SK-N-SH (cell line): ENCODE results near the gene FOSB. TPM values are rescaled to one million over a fixed set of nuclear protein-coding genes. Genes with fewer than 3 reads are reported as not detected.

ENCODE experiments used
- CTCF ChIA-PET: fragments of 300-600, 350-600 bp; formaldehyde crosslinking; extraction: SDS; loops from one replicate; lab custom pipeline; 2021; lab: Yijun Ruan, JAX
- POLR2A ChIA-PET: fragments of 350-600 bp; sonication (Branson Sonifier 250); formaldehyde crosslinking; extraction: SDS; loops from one replicate; lab custom pipeline; 2020; ENCODE audit warnings: antibody characterized with exemption, inconsistent platforms; lab: Yijun Ruan, JAX
- DNase-seq: peaks from one replicate; pipeline ENCODE4 v3.0.0; 2012
- H2AFZ ChIP-seq: fragments of 200-600 bp; sonication (generic); 2 replicates; pipeline ENCODE4 v1.8.1; 2016; ENCODE audit warnings: antibody characterized with exemption, mild to moderate bottlenecking, low read depth
- H3F3A ChIP-seq: fragments of 200-600 bp; sonication (generic); replicated peaks from 2 replicates; pipeline ENCODE3; 2016; ENCODE audit warnings: antibody characterized with exemption, mild to moderate bottlenecking; ENCODE audit not compliant: insufficient read depth
- H3K27ac ChIP-seq, 2 experiments: fragments of 200-500 bp in 1 of 2; fragments of 200-600 bp in 1 of 2; sonication (Bioruptor generic) in 1 of 2; sonication (generic), shearing (Covaris generic) in 1 of 2; 2 replicates each; pipeline versions ENCODE4 v1.5.1 to v1.6.1; 2014 to 2016; ENCODE audit warnings: low read depth in 2 of 2, inconsistent platforms in 1 of 2, low read length in 1 of 2, mild to moderate bottlenecking in 1 of 2, mixed read lengths in 1 of 2
- H3K27me3 ChIP-seq: fragments of 200-600 bp; sonication (generic), shearing (Covaris generic); 2 replicates; pipeline ENCODE4 v1.6.1; 2016; ENCODE audit warnings: mixed run types; ENCODE audit not compliant: insufficient read depth
- H3K36me3 ChIP-seq, 2 experiments: fragments of 200-500 bp in 1 of 2; fragments of 200-600 bp in 1 of 2; sonication (Bioruptor generic) in 1 of 2; sonication (generic) in 1 of 2; replicated peaks in 1 of 2; 2 replicates each; pipeline versions ENCODE3 to v1.5.1; 2014 to 2016; ENCODE audit warnings: low read length in 1 of 2, mild to moderate bottlenecking in 1 of 2; ENCODE audit not compliant: insufficient read depth in 2 of 2, control insufficient read depth in 1 of 2
- H3K4me1 ChIP-seq, 2 experiments: fragments of 200-500 bp in 1 of 2; fragments of 200-600 bp in 1 of 2; sonication (Bioruptor generic) in 1 of 2; sonication (generic), shearing (Covaris generic) in 1 of 2; 2 replicates each; pipeline versions ENCODE4 v1.5.1 to v1.6.1; 2014 to 2016; ENCODE audit warnings: low read depth in 1 of 2, low read length in 1 of 2, mixed run types in 1 of 2; ENCODE audit not compliant: insufficient read depth in 2 of 2, control insufficient read depth in 1 of 2
- H3K4me2 ChIP-seq: fragments of 200-600 bp; sonication (generic), shearing (Covaris generic); 2 replicates; pipeline ENCODE4 v1.6.1; 2017; ENCODE audit warnings: mixed run types
- H3K4me3 ChIP-seq, 2 experiments: fragments of 200-500 bp in 1 of 2; fragments of 200-600 bp in 1 of 2; sonication (Bioruptor generic) in 1 of 2; sonication (generic), shearing (Covaris generic) in 1 of 2; 2 replicates each; pipeline versions ENCODE4 v1.5.1 to v1.8.1; 2014 to 2016; ENCODE audit warnings: low read depth in 2 of 2, inconsistent platforms in 1 of 2, low read length in 1 of 2, mild to moderate bottlenecking in 1 of 2, mixed read lengths in 1 of 2, moderate library complexity in 1 of 2
- H3K79me2 ChIP-seq: fragments of 200-600 bp; sonication (generic); 2 replicates; pipeline ENCODE4 v1.8.1; 2017; ENCODE audit warnings: mild to moderate bottlenecking; ENCODE audit not compliant: insufficient read depth
- H3K9ac ChIP-seq: fragments of 200-600 bp; sonication (generic); 2 replicates; pipeline ENCODE4 v1.6.1; 2017; ENCODE audit warnings: mixed run types
- H3K9me2 ChIP-seq: fragments of 200-600 bp; sonication (generic); 2 replicates; pipeline ENCODE4 v1.6.1; 2017; ENCODE audit warnings: mixed run types
- H3K9me3 ChIP-seq: fragments of 200-600 bp; sonication (generic); 2 replicates; pipeline ENCODE4 v1.6.1; 2017; ENCODE audit warnings: mixed run types, mild to moderate bottlenecking, moderate library complexity
- H4K20me1 ChIP-seq: fragments of 200-600 bp; sonication (generic); 2 replicates; pipeline ENCODE4 v1.6.1; 2017; ENCODE audit warnings: mild to moderate bottlenecking, mixed run types; ENCODE audit not compliant: insufficient read depth
- FOXM1 ChIP-seq: IDR thresholded peaks from 2 replicates; pipeline ENCODE4 v1.4.0; 2012; ENCODE audit warnings: low read depth, mild to moderate bottlenecking
- MEF2A ChIP-seq: IDR thresholded peaks from 2 replicates; pipeline ENCODE4 v1.4.0; 2012; ENCODE audit warnings: low read depth, borderline replicate concordance
- NRF1 ChIP-seq: IDR thresholded peaks from 2 replicates; pipeline ENCODE4 v1.6.1; 2012; ENCODE audit warnings: low read depth, mild to moderate bottlenecking, low read length
- POLR2AphosphoS5 ChIP-seq: IDR thresholded peaks from 2 replicates; pipeline ENCODE4 v1.6.1; 2012; ENCODE audit warnings: low read depth, low read length
- RAD21 ChIP-seq: IDR thresholded peaks from 2 replicates; pipeline ENCODE4 v1.6.1; 2012; ENCODE audit warnings: mild to moderate bottlenecking, low read length
- REST ChIP-seq: IDR thresholded peaks from 2 replicates; pipeline ENCODE4 v1.6.1; 2012; ENCODE audit warnings: mild to moderate bottlenecking, low read depth, low read length, moderate library complexity
- RFX5 ChIP-seq: IDR thresholded peaks from 2 replicates; pipeline ENCODE4 v1.6.1; 2012; ENCODE audit warnings: mild to moderate bottlenecking, improper control_type of control experiment, low read length
- RXRA ChIP-seq: IDR thresholded peaks from 2 replicates; pipeline ENCODE4 v1.4.0; 2012; ENCODE audit warnings: low read depth, mild to moderate bottlenecking, borderline replicate concordance
- SIN3A ChIP-seq: IDR thresholded peaks from 2 replicates; pipeline ENCODE4 v1.6.1; 2012; ENCODE audit warnings: low read depth, mild to moderate bottlenecking, low read length, moderate library complexity, borderline replicate concordance
- TCF12 ChIP-seq: IDR thresholded peaks from 2 replicates; pipeline ENCODE4 v1.4.0; 2012
- YY1 ChIP-seq: IDR thresholded peaks from 2 replicates; pipeline ENCODE4 v1.4.0; 2012; ENCODE audit warnings: low read depth, mild to moderate bottlenecking
- ZBTB33 ChIP-seq: IDR thresholded peaks from 2 replicates; pipeline ENCODE4 v1.4.0; 2012; ENCODE audit warnings: low read depth, borderline replicate concordance
- WGBS: methylation state at CpG from one replicate; pipeline ENCODE4 v1.1.6; 2017; ENCODE audit warnings: low lambda C conversion rate; 5-methylcytosine and 5-hydroxymethylcytosine counted together
- polyA plus RNA-seq, 3 experiments: library from polyadenylated mRNA; depleted of rRNA; stranded (reverse); fragments of >200 nt; gene quantifications; 2 replicates each; pipeline ENCODE4 v1.2.3, GENCODE V29; 2012

FOSB gene
- polyA plus RNA-seq, 1 of the 3 experiments (the other 2 are of a cell fraction), result 78.2 TPM

DNA sequence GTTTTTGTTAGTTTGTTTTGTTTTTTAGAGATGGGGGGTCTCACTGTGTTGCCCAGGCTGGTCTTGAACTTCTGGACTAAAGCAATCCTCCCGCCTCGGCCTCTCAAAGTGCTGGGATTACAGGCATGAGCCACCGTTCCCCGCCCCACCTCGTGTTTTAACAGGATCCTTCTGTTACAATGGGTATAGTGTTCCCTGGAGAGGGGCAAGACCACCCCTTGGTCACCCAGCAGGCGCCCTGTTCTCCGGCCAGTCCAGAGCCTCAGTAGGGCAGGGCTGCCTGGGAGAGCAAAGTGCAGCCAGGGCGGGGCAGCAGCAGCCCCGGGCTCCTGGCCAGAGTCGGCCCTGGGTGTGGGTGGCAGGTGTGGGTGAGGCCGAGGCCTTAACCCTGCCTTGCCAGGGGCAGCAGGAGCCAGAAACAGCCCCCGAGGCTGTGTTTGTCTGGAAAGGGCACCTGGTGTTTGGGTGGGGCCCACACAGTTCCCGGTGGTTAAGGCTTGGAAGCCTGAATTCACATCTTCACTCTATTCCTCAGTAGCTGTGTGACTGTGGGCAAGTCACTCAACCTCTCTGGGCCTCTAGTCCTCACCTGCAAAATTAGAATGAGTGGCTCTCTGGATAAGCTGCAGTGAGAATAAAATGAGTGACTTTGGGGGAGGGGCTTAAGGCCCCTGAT, 46.7 kb downstream of the FOSB start:
- Histone ChIP-seq H4K20me1 (peaks cover 72% of the 10 kb centered on the region), H3F3A (peaks cover 3% of the 10 kb centered on the region), H3K9ac (no peak overlapping the region), H3K27me3 (no peaks in the 10 kb centered on the region), H3K36me3 (peaks cover 4 to 5% of the 10 kb centered on the region in 2 experiments), H3K9me3 (no peaks in the 10 kb centered on the region), H3K9me2 (no peaks in the 10 kb centered on the region), H3K4me3 (no peak overlapping the region), H3K79me2 (peaks cover 87% of the 10 kb centered on the region), H3K4me2 (no peak overlapping the region)
- CTCF ChIA-PET, result interaction anchor here (0.7 to 1.3 kb wide), 3 partner anchors 22 to 36 kb away, joined by 3 to 4 read pairs (median 3); no protein-coding TSS in a partner anchor
- TF ChIP-seq ZBTB33 (no peak), YY1 (no peak), RAD21 (no peak), TCF12 (no peak), SIN3A (no peak), POLR2AphosphoS5 (no peak), NRF1 (no peak), RXRA (no peak), FOXM1 (no peak), REST (no peak), RFX5 (no peak), MEF2A (no peak)
- TF ChIP-seq, all 33 proteins: peak for 0
- POLR2A ChIA-PET, result no interaction called here
- no peak overlapping the region for H3K27ac ChIP-seq
- 74% methylated on average over 9 of the region's 13 CpGs for WGBS
- H3K4me1 ChIP-seq, result peaks cover 0 to 3% of the 10 kb centered on the region in 2 experiments; a peak in 2 of 4 replicates
- H2AFZ ChIP-seq, result no peak overlapping the region
- no peak for DNase-seq
